H1 (cell line): ENCODE measurements around the gene ANGPTL4.

Source experiments
- FOSL1 ChIP-seq: IDR thresholded peaks from 2 replicates; pipeline ENCODE4 v1.6.1; 2011; ENCODE audit warnings: mild to moderate bottlenecking, low read depth, low read length, moderate library complexity; ENCODE audit not compliant: insufficient read depth
- HDAC6 ChIP-seq: IDR thresholded peaks from one replicate; pipeline ENCODE4 v1.7.1; 2012; ENCODE audit warnings: low read depth, mild to moderate bottlenecking, inconsistent platforms, low read length, moderate library complexity
- KDM1A ChIP-seq: fragments of 200-600, 300-600 bp; sonication (generic); IDR thresholded peaks from 2 replicates; pipeline ENCODE4 v1.7.1; 2016; ENCODE audit warnings: mild to moderate bottlenecking, low read length, borderline replicate concordance
- PHF8 ChIP-seq: fragments of 200-600 bp; sonication (generic); conservative IDR thresholded peaks from 2 replicates; pipeline ENCODE4 v1.7.1; 2012; ENCODE audit warnings: low read depth, mild to moderate bottlenecking, inconsistent platforms, low read length, moderate library complexity
- POLR2A ChIP-seq, 2 experiments: IDR thresholded peaks; 1 replicate in 1 of 2; 2 replicates in 1 of 2; pipeline ENCODE4 v1.6.1; 2011; ENCODE audit warnings: low read depth in 2 of 2, low read length in 2 of 2, mild to moderate bottlenecking in 2 of 2; ENCODE audit errors: control extremely low read depth in 1 of 2
- POLR2AphosphoS5 ChIP-seq: IDR thresholded peaks from 2 replicates; pipeline ENCODE4 v1.6.1; 2011; ENCODE audit warnings: low read depth, low read length
- SP4 ChIP-seq: IDR thresholded peaks from 2 replicates; pipeline ENCODE4 v1.6.1; 2012; ENCODE audit warnings: low read length, inconsistent platforms
- TAF1 ChIP-seq: IDR thresholded peaks from 2 replicates; pipeline ENCODE4 v1.6.1; 2011; ENCODE audit warnings: mild to moderate bottlenecking, low read depth, low read length
- ZNF274 ChIP-seq: IDR thresholded peaks from 2 replicates; pipeline ENCODE4 v1.7.0; 2012; ENCODE audit warnings: low read length, borderline replicate concordance; ENCODE audit errors: extremely low read depth
- TF ChIP-seq, protein P1 (sequence below), 3 experiments: IDR thresholded peaks; 1 replicate in 2 of 3; 2 replicates in 1 of 3; pipeline versions ENCODE4 v1.5.1 to v1.6.1; 2011; ENCODE audit warnings: low read length in 3 of 3, mild to moderate bottlenecking in 3 of 3, inconsistent platforms in 2 of 3, low read depth in 1 of 3, moderate library complexity in 1 of 3; ENCODE audit not compliant: insufficient read depth in 1 of 3; ENCODE audit errors: control extremely low read depth in 1 of 3
- TF ChIP-seq, protein P2 (sequence below): IDR thresholded peaks from 2 replicates; pipeline ENCODE4 v1.6.1; 2011; ENCODE audit warnings: low read length, improper control_type of control experiment

DNA sequence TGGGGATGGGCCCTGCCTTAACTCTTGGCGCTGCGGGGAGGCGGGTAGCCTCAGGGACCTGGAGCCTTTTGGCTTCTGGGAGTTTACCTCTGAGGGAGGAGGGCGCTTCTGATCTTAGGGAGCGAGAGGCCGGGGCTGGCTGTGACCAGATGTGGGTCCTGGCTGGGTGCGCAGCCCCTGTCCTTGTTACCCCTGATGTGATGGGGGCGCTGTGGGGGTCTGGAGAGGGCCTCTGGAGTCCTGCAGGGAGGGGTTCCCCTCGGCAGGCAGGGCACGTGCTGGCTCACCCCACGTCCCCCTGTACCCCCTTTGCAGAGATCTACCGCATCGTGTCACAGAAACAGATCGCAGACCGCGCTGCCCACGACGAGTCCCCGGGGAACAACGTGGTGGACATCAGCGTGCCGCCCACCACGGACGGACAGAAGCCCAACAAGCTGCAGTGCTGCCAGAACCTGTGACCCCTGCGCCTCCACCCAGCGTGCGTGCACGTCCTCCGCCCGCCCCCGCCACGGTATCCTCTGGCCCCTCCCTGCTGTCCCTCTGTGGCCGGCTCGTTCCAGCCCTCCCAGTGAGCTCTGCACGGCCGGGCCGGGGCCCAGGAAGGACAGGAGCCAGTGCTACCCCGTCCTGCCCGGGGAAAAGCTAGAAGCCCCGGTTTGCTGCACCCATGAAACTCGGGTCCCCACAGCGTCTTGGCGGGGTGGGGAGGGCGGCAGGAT is 39.3 kb downstream of the ANGPTL4 start:
- TF ChIP-seq, protein P1, sequence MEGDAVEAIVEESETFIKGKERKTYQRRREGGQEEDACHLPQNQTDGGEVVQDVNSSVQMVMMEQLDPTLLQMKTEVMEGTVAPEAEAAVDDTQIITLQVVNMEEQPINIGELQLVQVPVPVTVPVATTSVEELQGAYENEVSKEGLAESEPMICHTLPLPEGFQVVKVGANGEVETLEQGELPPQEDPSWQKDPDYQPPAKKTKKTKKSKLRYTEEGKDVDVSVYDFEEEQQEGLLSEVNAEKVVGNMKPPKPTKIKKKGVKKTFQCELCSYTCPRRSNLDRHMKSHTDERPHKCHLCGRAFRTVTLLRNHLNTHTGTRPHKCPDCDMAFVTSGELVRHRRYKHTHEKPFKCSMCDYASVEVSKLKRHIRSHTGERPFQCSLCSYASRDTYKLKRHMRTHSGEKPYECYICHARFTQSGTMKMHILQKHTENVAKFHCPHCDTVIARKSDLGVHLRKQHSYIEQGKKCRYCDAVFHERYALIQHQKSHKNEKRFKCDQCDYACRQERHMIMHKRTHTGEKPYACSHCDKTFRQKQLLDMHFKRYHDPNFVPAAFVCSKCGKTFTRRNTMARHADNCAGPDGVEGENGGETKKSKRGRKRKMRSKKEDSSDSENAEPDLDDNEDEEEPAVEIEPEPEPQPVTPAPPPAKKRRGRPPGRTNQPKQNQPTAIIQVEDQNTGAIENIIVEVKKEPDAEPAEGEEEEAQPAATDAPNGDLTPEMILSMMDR (IDR thresholded peaks at IDR 0.05; ENCODE audit: control extremely low read depth in 1 of 3, insufficient read depth in 1 of 3, low read depth in 1 of 3, low read length in 3 of 3) = no peak
- TF ChIP-seq KDM1A (no peak), POLR2AphosphoS5 (no peak), POLR2A (IDR thresholded peaks at IDR 0.05; ENCODE audit: control extremely low read depth in 1 of 2, low read depth in 2 of 2, low read length in 2 of 2) (no peak), FOSL1 (no peak), HDAC6 (no peak), SP4 (no peak), PHF8 (no peak), ZNF274 (no peak), TAF1 (no peak)
- TF ChIP-seq, protein P2, sequence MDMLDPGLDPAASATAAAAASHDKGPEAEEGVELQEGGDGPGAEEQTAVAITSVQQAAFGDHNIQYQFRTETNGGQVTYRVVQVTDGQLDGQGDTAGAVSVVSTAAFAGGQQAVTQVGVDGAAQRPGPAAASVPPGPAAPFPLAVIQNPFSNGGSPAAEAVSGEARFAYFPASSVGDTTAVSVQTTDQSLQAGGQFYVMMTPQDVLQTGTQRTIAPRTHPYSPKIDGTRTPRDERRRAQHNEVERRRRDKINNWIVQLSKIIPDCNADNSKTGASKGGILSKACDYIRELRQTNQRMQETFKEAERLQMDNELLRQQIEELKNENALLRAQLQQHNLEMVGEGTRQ = no peak
